Caco-2 (cell line): ENCODE measurements around the gene TTC23. TPM values are rescaled to one million over a fixed set of nuclear protein-coding genes. Genes with fewer than 3 reads are reported as not detected.

Experiments
- BruUV-seq: library from RNA; stranded (reverse); fragments of 400-500 nt; replicated peaks from 2 replicates; lab custom pipeline; 2021; lab: Mats Ljungman, UMichigan
- CTCF ChIA-PET: fragments of 300-600 bp; sonication (Branson Sonifier 250); formaldehyde crosslinking; loops from one replicate; lab custom pipeline; 2022; ENCODE audit warnings: antibody characterized with exemption; lab: Charles Lee
- POLR2A ChIA-PET: fragments of 300-600 bp; sonication (Branson Sonifier 250); formaldehyde crosslinking; loops from one replicate; lab custom pipeline; 2022; ENCODE audit warnings: antibody characterized with exemption; lab: Charles Lee
- DNase-seq, 2 experiments: peaks; one replicate each; pipeline versions ENCODE4 v3.0.0 to v3.0.0-alpha.2; 2020 to 2022
- H3K27me3 ChIP-seq: replicated peaks from 2 replicates; pipeline ENCODE4 v1.6.0; 2011; ENCODE audit warnings: low read length; ENCODE audit not compliant: control insufficient read depth, insufficient read depth
- H3K36me3 ChIP-seq: 2 replicates; pipeline ENCODE4 v1.5.1; 2011; ENCODE audit warnings: low read length; ENCODE audit not compliant: control insufficient read depth, insufficient read depth
- H3K4me1 ChIP-seq: fragments of 250-450 bp; sonication (Bioruptor Pico); 2 replicates; pipeline ENCODE4 v1.5.1; 2020; ENCODE audit warnings: mild to moderate bottlenecking
- H3K4me3 ChIP-seq: 2 replicates; pipeline ENCODE4 v1.5.1; 2011; ENCODE audit warnings: low read depth, mild to moderate bottlenecking, control low read depth, low read length
- H3K9me3 ChIP-seq: fragments of 250-450 bp; sonication (Bioruptor Pico); 2 replicates; pipeline ENCODE4 v1.5.1; 2020; ENCODE audit warnings: mild to moderate bottlenecking, moderate library complexity
- H3K27ac Mint-ChIP-seq: one replicate; pipeline ENCODE4 v1.8.0; 2022; ENCODE audit warnings: mixed read lengths; ENCODE audit not compliant: unreplicated experiment
- H3K27me3 Mint-ChIP-seq: one replicate; pipeline ENCODE4 v1.8.0; 2022; ENCODE audit warnings: mixed read lengths; ENCODE audit not compliant: insufficient read depth, unreplicated experiment
- H3K36me3 Mint-ChIP-seq: one replicate; pipeline ENCODE4 v1.8.0; 2022; ENCODE audit warnings: mild to moderate bottlenecking, mixed read lengths; ENCODE audit not compliant: insufficient read depth, unreplicated experiment
- H3K4me1 Mint-ChIP-seq: one replicate; pipeline ENCODE4 v1.8.0; 2022; ENCODE audit warnings: low read depth, mixed read lengths; ENCODE audit not compliant: unreplicated experiment
- H3K4me3 Mint-ChIP-seq: one replicate; pipeline ENCODE4 v1.8.0; 2022; ENCODE audit warnings: mild to moderate bottlenecking, moderate library complexity, mixed read lengths; ENCODE audit not compliant: unreplicated experiment
- H3K9me3 Mint-ChIP-seq: one replicate; pipeline ENCODE4 v1.8.0; 2022; ENCODE audit warnings: mixed read lengths; ENCODE audit not compliant: unreplicated experiment
- intact Hi-C: fragments of 100-400 bp; cut with micrococcal nuclease; formaldehyde crosslinking; loops from one replicate; pipeline ENCODE4 v1.10.0; 2022; ENCODE audit not compliant: unreplicated experiment
- total RNA-seq: library from RNA; stranded (reverse); gene quantifications from 2 replicates; pipeline ENCODE4 v1.2.3, GENCODE V29; 2022
- TF ChIP-seq, protein P1 (sequence below), 2 experiments: fragments of 200-600 bp in 1 of 2; IDR thresholded peaks; 1 replicate in 1 of 2; 2 replicates in 1 of 2; pipeline versions ENCODE4 v1.5.1 to v1.8.0; 2011 to 2022; ENCODE audit warnings: antibody characterized with exemption in 1 of 2, control low read depth in 1 of 2, inconsistent platforms in 1 of 2, low read depth in 1 of 2, low read length in 1 of 2, mild to moderate bottlenecking in 1 of 2, moderate library complexity in 1 of 2; ENCODE audit not compliant: insufficient read depth in 1 of 2, severe bottlenecking in 1 of 2, unreplicated experiment in 1 of 2

TTC23 gene
- total RNA-seq, 1 experiment from 2014 or later: 10.8 TPM

DNA sequence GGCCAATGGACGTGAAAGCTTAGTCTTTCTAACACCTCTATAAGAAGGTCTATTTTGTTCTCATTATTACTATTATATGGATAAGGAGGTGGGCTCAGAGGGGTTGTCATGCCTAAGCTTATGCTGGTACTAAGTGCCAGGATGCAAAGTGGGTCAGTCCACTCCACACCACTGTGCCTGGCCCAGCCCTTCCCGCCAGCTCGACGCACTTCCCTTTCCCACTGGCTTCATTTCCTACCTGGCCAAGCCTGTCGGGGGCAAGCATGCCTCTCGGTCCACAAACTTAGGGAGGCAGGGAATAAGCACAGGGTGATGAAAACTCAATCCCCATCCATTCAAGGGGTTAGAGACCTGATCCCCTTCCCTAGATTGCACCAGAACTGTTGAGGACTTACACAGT, 150.4 kb downstream of the TTC23 start:
- Mint-ChIP-seq H3K27ac (no peak overlapping the region), H3K9me3 (no peaks in the 10 kb centered on the region), H3K4me3 (no peak overlapping the region), H3K27me3 (peaks cover 8% of the 10 kb centered on the region), H3K4me1 (no peaks in the 10 kb centered on the region), H3K36me3 (no peaks in the 10 kb centered on the region)
- Histone ChIP-seq H3K27me3 (peaks cover 1% of the 10 kb centered on the region), H3K9me3 (no peaks in the 10 kb centered on the region), H3K4me3 (no peak overlapping the region), H3K36me3 (no peaks in the 10 kb centered on the region), H3K4me1 (no peaks in the 10 kb centered on the region)
- BruUV-seq: no TSS peak
- POLR2A ChIA-PET: no interaction called here
- intact Hi-C loops: no loop called here
- DNase-seq: no peak
- CTCF ChIA-PET: interaction anchor here (0.6 to 2.6 kb wide), 2 partner anchors 22 to 114 kb away, joined by 3 to 13 read pairs; no protein-coding TSS in a partner anchor
- TF ChIP-seq, protein P1, sequence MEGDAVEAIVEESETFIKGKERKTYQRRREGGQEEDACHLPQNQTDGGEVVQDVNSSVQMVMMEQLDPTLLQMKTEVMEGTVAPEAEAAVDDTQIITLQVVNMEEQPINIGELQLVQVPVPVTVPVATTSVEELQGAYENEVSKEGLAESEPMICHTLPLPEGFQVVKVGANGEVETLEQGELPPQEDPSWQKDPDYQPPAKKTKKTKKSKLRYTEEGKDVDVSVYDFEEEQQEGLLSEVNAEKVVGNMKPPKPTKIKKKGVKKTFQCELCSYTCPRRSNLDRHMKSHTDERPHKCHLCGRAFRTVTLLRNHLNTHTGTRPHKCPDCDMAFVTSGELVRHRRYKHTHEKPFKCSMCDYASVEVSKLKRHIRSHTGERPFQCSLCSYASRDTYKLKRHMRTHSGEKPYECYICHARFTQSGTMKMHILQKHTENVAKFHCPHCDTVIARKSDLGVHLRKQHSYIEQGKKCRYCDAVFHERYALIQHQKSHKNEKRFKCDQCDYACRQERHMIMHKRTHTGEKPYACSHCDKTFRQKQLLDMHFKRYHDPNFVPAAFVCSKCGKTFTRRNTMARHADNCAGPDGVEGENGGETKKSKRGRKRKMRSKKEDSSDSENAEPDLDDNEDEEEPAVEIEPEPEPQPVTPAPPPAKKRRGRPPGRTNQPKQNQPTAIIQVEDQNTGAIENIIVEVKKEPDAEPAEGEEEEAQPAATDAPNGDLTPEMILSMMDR (IDR thresholded peaks at IDR 0.05; ENCODE audit: insufficient read depth in 1 of 2, low read depth in 1 of 2, low read length in 1 of 2, severe bottlenecking in 1 of 2, unreplicated experiment in 1 of 2): no peak

DNA sequence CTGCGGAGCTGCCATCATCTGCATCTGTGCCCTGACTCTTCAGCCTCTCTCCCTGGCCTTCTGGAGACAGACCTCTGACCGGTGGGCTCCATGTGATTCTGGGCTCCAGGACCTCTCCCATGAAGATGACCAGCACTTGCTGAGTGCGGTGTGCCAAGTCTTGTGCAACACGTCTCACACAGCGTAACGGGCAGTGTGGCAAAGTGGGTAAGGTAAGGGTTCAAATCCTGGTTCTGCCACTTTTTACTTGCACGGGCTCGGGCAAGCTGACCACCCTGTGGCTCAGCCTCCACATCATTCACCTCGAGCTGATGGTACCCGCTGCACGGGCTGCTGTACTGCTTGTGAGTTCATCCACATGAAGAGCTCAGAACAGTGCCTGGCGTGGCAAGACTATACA, 151.0 kb downstream of the TTC23 start:
- H3K9me3 ChIP-seq: no peaks in the 10 kb centered on the region
- Mint-ChIP-seq H3K27me3 (peaks cover 8% of the 10 kb centered on the region), H3K36me3 (no peaks in the 10 kb centered on the region), H3K9me3 (no peaks in the 10 kb centered on the region), H3K27ac (no peak overlapping the region), H3K4me3 (no peak overlapping the region), H3K4me1 (no peaks in the 10 kb centered on the region)
- H3K27me3 ChIP-seq: peaks cover 1% of the 10 kb centered on the region
- no peaks in the 10 kb centered on the region for H3K4me1 ChIP-seq
- BruUV-seq: no TSS peak
- no peaks in the 10 kb centered on the region for H3K36me3 ChIP-seq
- ChIA-PET CTCF (interaction anchor here (0.6 to 2.6 kb wide), 2 partner anchors 22 to 115 kb away, joined by 3 to 13 read pairs; no protein-coding TSS in a partner anchor), POLR2A (no interaction called here)
- H3K4me3 ChIP-seq: no peak overlapping the region
- intact Hi-C loops: no loop called here
- no peak for DNase-seq
- TF ChIP-seq, protein P1 (IDR thresholded peaks at IDR 0.05; ENCODE audit: insufficient read depth in 1 of 2, low read depth in 1 of 2, low read length in 1 of 2, severe bottlenecking in 1 of 2, unreplicated experiment in 1 of 2): no peak

DNA sequence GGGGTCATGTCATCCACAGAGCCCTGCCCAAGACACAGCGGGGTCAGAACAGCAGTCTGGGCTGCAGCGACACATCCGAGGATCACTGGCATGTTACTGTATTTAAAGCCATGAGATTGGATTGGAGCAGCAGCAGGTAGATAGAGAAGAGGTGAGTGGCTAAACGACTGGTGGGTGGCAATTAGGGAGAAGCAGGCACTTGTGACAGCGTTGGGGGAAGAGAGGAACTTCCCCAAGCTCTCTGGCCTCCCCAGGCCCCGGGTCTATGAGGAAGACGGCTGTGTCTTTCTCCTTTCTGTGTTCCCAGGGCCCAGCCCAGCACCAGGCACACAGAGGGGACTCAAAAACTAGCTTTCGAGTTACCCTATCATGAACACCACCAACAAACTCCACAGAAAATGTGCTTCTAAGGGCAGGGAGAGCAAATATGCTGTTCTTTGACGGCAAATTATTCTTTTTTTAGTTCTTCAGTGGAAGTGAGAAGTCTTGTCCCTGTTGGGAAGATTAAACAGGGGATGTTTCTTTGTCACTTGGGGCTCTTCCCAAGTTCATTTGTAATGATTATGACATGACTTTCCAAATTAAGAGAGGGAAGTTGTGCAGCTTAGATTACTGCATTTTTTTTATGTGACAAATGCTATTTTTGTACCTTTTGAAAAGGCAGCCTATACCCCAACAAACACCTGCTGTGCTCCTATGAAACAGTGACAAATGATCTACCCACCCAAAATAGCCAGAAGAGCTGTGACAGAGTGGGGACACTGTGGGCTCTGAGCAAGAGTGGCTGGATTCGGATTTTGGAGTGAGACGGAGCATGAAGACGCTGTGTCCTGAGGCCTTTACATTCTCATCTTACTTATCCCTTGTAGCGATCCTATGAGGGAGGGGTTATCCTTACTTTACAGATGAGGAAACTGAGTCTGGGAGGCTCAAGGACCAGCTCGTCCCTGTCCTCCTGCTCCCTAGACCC, 151.7 kb downstream of the TTC23 start:
- no peaks in the 10 kb centered on the region for H3K4me1 Mint-ChIP-seq
- no peak for DNase-seq
- no peak overlapping the region for H3K27ac Mint-ChIP-seq
- no TSS peak for BruUV-seq
- H3K4me1 ChIP-seq: no peaks in the 10 kb centered on the region
- no peaks in the 10 kb centered on the region for H3K9me3 Mint-ChIP-seq
- peaks cover 1% of the 10 kb centered on the region for H3K27me3 ChIP-seq
- no peak overlapping the region for H3K4me3 Mint-ChIP-seq
- TF ChIP-seq, protein P1 (IDR thresholded peaks at IDR 0.05; ENCODE audit: insufficient read depth in 1 of 2, low read depth in 1 of 2, low read length in 1 of 2, severe bottlenecking in 1 of 2, unreplicated experiment in 1 of 2): no peak
- ChIA-PET CTCF (no interaction called here), POLR2A (no interaction called here)
- H3K27me3 Mint-ChIP-seq: peaks cover 8% of the 10 kb centered on the region
- no peak overlapping the region for H3K4me3 ChIP-seq
- no peaks in the 10 kb centered on the region for H3K9me3 ChIP-seq
- H3K36me3 ChIP-seq: no peaks in the 10 kb centered on the region
- no peaks in the 10 kb centered on the region for H3K36me3 Mint-ChIP-seq
- intact Hi-C loops: no loop called here
